Esophagus squamous epithelium (tissue), 5 donors: Measurements from ENCODE around the gene HELZ. TPM values are rescaled to one million over a fixed set of nuclear protein-coding genes. Genes with fewer than 3 reads are reported as not detected.

ENCODE experiments used
- DNase-seq: peaks from one replicate; lab custom pipeline; 2025; lab: John Stamatoyannopoulos, UW
- H3K27ac ChIP-seq, 4 donors: fragments of 200-600 bp; sonication (generic); one replicate each; pipeline ENCODE4 v1.5.1; 2016 to 2019; ENCODE audit warnings: mild to moderate bottlenecking in 1 of 4
- H3K27me3 ChIP-seq, 4 donors: fragments of 200-600 bp; sonication (generic); 1 replicate in 3 of 4; 2 replicates in 1 of 4; pipeline versions ENCODE4 v1.5.1 to v1.6.0; 2017 to 2021; ENCODE audit warnings: antibody characterized with exemption in 1 of 4
- H3K36me3 ChIP-seq, 3 donors: fragments of 200-600 bp; sonication (generic); one replicate each; pipeline ENCODE4 v1.5.1; 2016 to 2019
- H3K4me1 ChIP-seq, 3 donors: fragments of 200-600 bp; sonication (generic); one replicate each; pipeline ENCODE4 v1.5.1; 2017 to 2019
- H3K4me3 ChIP-seq, 4 donors: fragments of 200-600 bp; sonication (generic); 1 replicate in 3 of 4; 2 replicates in 1 of 4; pipeline ENCODE4 v1.5.1; 2016 to 2019; ENCODE audit warnings: mild to moderate bottlenecking in 2 of 4, moderate library complexity in 1 of 4
- H3K9me3 ChIP-seq, 3 donors: fragments of 200-600 bp; sonication (generic); one replicate each; pipeline ENCODE4 v1.5.1; 2016 to 2019
- POLR2A ChIP-seq, 4 donors: fragments of 450-650 bp; IDR thresholded peaks; one replicate each; pipeline ENCODE4 v1.6.1; 2017; ENCODE audit warnings: antibody characterized with exemption in 4 of 4, mild to moderate bottlenecking in 4 of 4, moderate library complexity in 3 of 4
- WGBS, 2 donors: methylation state at CpG; one replicate each; pipeline ENCODE4 v1.1.5; 2018; 5-methylcytosine and 5-hydroxymethylcytosine counted together
- intact Hi-C: fragments of 100-400 bp; cut with DNase I; formaldehyde crosslinking; loops from one replicate; pipeline ENCODE4 v1.15.0; 2022
- total RNA-seq, 4 donors: library from RNA; depleted of rRNA; stranded (reverse); fragments of >200 nt; gene quantifications; one replicate each; pipeline ENCODE4 v1.1.0, GENCODE V29; 2016
- TF ChIP-seq, protein P1 (sequence below), 6 experiments: fragments of 450-650 bp in 4 of 6; fragments of 200-600 bp in 2 of 6; sonication (generic) in 2 of 6; IDR thresholded peaks; one replicate each; pipeline ENCODE4 v1.5.1; 2016 to 2019; ENCODE audit warnings: antibody characterized with exemption in 6 of 6, mild to moderate bottlenecking in 4 of 6, moderate library complexity in 4 of 6
- donor health status: DM: yes; HTN: yes; CAD: no.

Gene HELZ
- total RNA-seq, 4 donors from 2014 or later: 11.4 to 42.5 (median 26.8) TPM

- DNase-seq: no peak
- 68 to 88% methylated on average over 4 to 6 of the region's 12 CpGs for WGBS, 2 donors
Measured at GRCh38 chr17:67027031-67027628, 217.9 kb downstream of the HELZ start.

DNA sequence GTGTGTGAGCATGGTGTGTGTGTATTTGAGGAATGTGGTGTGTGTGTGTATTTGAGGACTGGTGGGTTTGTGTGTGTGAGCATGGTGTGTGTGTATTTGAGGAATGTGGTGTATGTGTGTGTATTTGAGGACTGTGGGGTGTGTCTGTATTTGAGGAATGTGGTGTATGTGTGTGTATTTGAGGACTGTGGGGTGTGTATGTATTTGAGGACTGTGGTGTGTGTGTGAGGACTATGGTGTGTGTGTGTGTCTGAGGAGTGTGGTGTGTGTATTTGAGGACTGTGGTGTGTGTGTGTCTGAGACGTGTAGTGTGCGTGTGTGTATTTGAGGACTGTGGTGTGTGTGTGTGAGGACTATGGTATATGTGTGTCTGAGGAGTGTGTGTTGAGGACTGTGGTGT, 218.7 kb downstream of the HELZ start:
- no peaks in the 10 kb centered on the region for H3K4me1 ChIP-seq
- H3K27me3 ChIP-seq: peaks cover 0 to 25% (median 0%) of the 10 kb centered on the region in 4 donors
- no peaks in the 10 kb centered on the region for H3K36me3 ChIP-seq
- H3K9me3 ChIP-seq: no peaks in the 10 kb centered on the region
- no peak overlapping the region for H3K27ac ChIP-seq
- intact Hi-C loops: no loop called here
- no peak for DNase-seq
- WGBS, 2 donors: 75 to 78% methylated on average over 1 to 2 of the region's 2 CpGs
- TF ChIP-seq, protein P1, sequence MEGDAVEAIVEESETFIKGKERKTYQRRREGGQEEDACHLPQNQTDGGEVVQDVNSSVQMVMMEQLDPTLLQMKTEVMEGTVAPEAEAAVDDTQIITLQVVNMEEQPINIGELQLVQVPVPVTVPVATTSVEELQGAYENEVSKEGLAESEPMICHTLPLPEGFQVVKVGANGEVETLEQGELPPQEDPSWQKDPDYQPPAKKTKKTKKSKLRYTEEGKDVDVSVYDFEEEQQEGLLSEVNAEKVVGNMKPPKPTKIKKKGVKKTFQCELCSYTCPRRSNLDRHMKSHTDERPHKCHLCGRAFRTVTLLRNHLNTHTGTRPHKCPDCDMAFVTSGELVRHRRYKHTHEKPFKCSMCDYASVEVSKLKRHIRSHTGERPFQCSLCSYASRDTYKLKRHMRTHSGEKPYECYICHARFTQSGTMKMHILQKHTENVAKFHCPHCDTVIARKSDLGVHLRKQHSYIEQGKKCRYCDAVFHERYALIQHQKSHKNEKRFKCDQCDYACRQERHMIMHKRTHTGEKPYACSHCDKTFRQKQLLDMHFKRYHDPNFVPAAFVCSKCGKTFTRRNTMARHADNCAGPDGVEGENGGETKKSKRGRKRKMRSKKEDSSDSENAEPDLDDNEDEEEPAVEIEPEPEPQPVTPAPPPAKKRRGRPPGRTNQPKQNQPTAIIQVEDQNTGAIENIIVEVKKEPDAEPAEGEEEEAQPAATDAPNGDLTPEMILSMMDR (IDR thresholded peaks at IDR 0.05): no peak
- no peak for TF ChIP-seq POLR2A (IDR thresholded peaks at IDR 0.05)
- H3K4me3 ChIP-seq: no peak overlapping the region

More at GRCh38 chr17:67027031-67027628, 217.9 kb downstream of the HELZ start:
- Histone ChIP-seq H3K27me3 (peaks cover 0 to 25% (median 0%) of the 10 kb centered on the region in 4 donors), H3K4me1 (no peaks in the 10 kb centered on the region), H3K4me3 (no peak overlapping the region), H3K27ac (no peak overlapping the region), H3K9me3 (no peaks in the 10 kb centered on the region), H3K36me3 (no peaks in the 10 kb centered on the region)
- no peak for TF ChIP-seq POLR2A (IDR thresholded peaks at IDR 0.05)
- TF ChIP-seq, protein P1 (IDR thresholded peaks at IDR 0.05): no peak
- intact Hi-C loops: no loop called here

DNA sequence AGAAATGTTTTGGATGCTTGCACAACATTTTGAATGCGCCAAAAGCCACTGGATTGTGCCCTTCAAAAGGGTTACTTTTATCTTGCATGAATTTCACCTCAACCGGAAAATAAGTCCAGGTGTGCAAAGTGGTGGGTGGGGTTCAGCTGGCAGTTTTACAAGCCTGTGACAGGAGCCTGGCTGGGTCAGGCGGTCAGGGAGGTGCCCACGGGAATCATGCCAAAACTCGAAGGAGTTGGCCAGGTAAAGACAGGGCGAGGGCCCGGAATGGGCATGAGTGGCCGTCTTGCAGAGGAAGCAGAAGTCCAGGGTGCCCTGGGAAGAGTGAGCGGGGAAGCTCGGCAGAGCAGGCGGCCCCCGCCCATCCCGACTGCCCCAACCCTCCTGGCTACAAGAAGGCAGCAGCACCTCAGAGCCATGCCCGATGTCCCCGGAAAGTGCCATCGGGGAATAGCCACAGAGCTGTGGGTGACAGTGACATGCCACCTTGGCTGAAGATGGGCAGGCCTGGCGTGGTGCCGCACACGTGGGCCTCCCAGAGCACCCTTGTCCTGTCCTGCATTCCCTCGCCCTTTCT, 219.7 kb downstream of the HELZ start:
- peaks cover 0 to 25% (median 0%) of the 10 kb centered on the region in 4 donors for H3K27me3 ChIP-seq
- no peaks in the 10 kb centered on the region for H3K4me1 ChIP-seq
- WGBS, 2 donors: 42 to 63% methylated on average over 4 to 13 of the region's 20 CpGs
- no peak overlapping the region for H3K4me3 ChIP-seq
- no peak for DNase-seq
- H3K27ac ChIP-seq: no peak overlapping the region
- H3K36me3 ChIP-seq: no peaks in the 10 kb centered on the region
- TF ChIP-seq, protein P1 (IDR thresholded peaks at IDR 0.05): no peak
- TF ChIP-seq POLR2A (IDR thresholded peaks at IDR 0.05): no peak
- intact Hi-C loops: no loop called here
- H3K9me3 ChIP-seq: no peaks in the 10 kb centered on the region

- TF ChIP-seq POLR2A (IDR thresholded peaks at IDR 0.05): no peak
- TF ChIP-seq, protein P1 (IDR thresholded peaks at IDR 0.05): no peak
- intact Hi-C loops: no loop called here
- 80% methylated on average over 3 of the region's 17 CpGs; no CpG with 5 or more reads in 1 of the 2 donors for WGBS, 2 donors
Measured at GRCh38 chr17:67024736-67025135, 220.3 kb downstream of the HELZ start.

GRCh38 chr17:67022451-67022810, 222.6 kb downstream of the HELZ start:
- WGBS, 2 donors: 80 to 86% methylated on average over 1 to 5 of the region's 12 CpGs

More at GRCh38 chr17:67024736-67025135, 220.3 kb downstream of the HELZ start:
- no peaks in the 10 kb centered on the region for H3K4me1 ChIP-seq
- H3K27ac ChIP-seq: no peak overlapping the region
- H3K9me3 ChIP-seq: no peaks in the 10 kb centered on the region
- no peaks in the 10 kb centered on the region for H3K36me3 ChIP-seq
- no peak overlapping the region for H3K4me3 ChIP-seq
- DNase-seq: no peak
- peaks cover 0 to 25% (median 0%) of the 10 kb centered on the region in 4 donors for H3K27me3 ChIP-seq

More at GRCh38 chr17:67022451-67022810, 222.6 kb downstream of the HELZ start:
- H3K36me3 ChIP-seq: no peaks in the 10 kb centered on the region
- intact Hi-C loops: no loop called here
- DNase-seq: no peak
- TF ChIP-seq POLR2A (IDR thresholded peaks at IDR 0.05): no peak
- TF ChIP-seq, protein P1 (IDR thresholded peaks at IDR 0.05): no peak
- no peak overlapping the region for H3K4me3 ChIP-seq
- no peaks in the 10 kb centered on the region for H3K9me3 ChIP-seq
- no peaks in the 10 kb centered on the region for H3K4me1 ChIP-seq
- peaks cover 0 to 25% (median 0%) of the 10 kb centered on the region in 4 donors for H3K27me3 ChIP-seq
- no peak overlapping the region for H3K27ac ChIP-seq
